Measurements from ENCODE around the gene ATP2B2. TPM values are rescaled to one million over a fixed set of nuclear protein-coding genes. Genes with fewer than 3 reads are reported as not detected.

ATP2B2 gene
- total and polyA plus RNA-seq, 2 of the 8 experiments (the other 6 are each of a cell fraction or from before 2014, with no cell fraction given) = 0.14 to 1.2 TPM

DNA sequence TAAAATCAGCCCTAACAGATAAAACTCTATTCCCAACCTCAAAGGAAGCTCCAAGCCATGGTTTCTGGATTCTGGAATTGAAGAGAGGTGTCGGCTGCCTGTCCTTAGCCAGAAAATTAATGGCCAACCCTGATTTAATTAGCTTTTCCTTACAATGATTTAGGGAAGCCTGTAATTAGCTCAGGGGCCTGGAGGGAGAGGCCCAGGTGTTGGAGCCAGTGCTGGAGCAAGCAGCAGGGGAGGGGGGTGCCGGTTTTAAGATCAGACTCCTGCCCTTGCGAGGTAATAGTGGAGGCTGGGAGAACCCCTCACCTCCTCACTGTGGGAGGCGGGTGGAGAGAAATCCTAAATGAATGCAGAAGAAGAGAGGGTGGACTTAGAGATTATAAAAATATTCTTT is 14.7 kb upstream of the ATP2B2 start:
- H3K18ac ChIP-seq (ENCODE audit: extremely low read depth, low read length) = no peak overlapping the region
- TF ChIP-seq EGR1 (IDR thresholded peaks at IDR 0.05; ENCODE audit: borderline replicate concordance, low read depth, low read length) = no peak
- no peak for TF ChIP-seq TEAD4 (IDR thresholded peaks at IDR 0.05; ENCODE audit: low read depth, low read length)
- TF ChIP-seq EZH2 (IDR thresholded peaks at IDR 0.05; ENCODE audit: low read depth, low read length, severe bottlenecking) = no peak

More for the DNA sequence above, 14.7 kb upstream of the ATP2B2 start:
- Histone ChIP-seq H2BK20ac (ENCODE audit: low read length) (no peak overlapping the region), H3K4me2 (ENCODE audit: insufficient read depth in 1 of 2, low read depth in 2 of 2, low read length in 2 of 2) (no peak overlapping the region), H4K5ac (ENCODE audit: insufficient read length, low read depth, low read length) (no peak overlapping the region), H2BK5ac (ENCODE audit: low read depth, low read length) (no peak overlapping the region), H3K9ac (replicated peaks in 1 of 4; ENCODE audit: extremely low read depth in 1 of 4, low read depth in 3 of 4, low read length in 3 of 4) (no peak overlapping the region), H3K27ac (ENCODE audit: low read depth, low read length) (no peak overlapping the region), H2AK5ac (ENCODE audit: low read depth, low read length) (no peak overlapping the region), H3K27me3 (replicated peaks in 1 of 4; ENCODE audit: control insufficient read depth in 3 of 4, extremely low read depth in 1 of 4, insufficient read depth in 3 of 4, low read length in 3 of 4) (no peaks in the 10 kb centered on the region; a peak in 1 of 7 replicates), H3K79me2 (ENCODE audit: control insufficient read depth in 1 of 2, insufficient read depth in 2 of 2, low read length in 2 of 2) (no peaks in the 10 kb centered on the region), H3K4me1 (replicated peaks in 1 of 4; ENCODE audit: control insufficient read depth in 3 of 4, insufficient read depth in 4 of 4, low read length in 3 of 4) (no peaks in the 10 kb centered on the region; a peak in 1 of 7 replicates), H3K4me3 (ENCODE audit: extremely low read depth in 1 of 4, insufficient read depth in 2 of 4, low read depth in 3 of 4, low read length in 4 of 4) (no peak overlapping the region), H3K23ac (ENCODE audit: insufficient read length) (no peak overlapping the region), H2BK12ac (ENCODE audit: low read depth, low read length) (no peak overlapping the region), H4K8ac (ENCODE audit: extremely low read depth, insufficient read depth, low read length) (no peak overlapping the region), H3K9me3 (ENCODE audit: insufficient read depth in 2 of 2, low read depth in 1 of 2, low read length in 1 of 2) (no peaks in the 10 kb centered on the region), H4K20me1 (replicated peaks in 1 of 2; ENCODE audit: control insufficient read depth in 1 of 2, insufficient read depth in 2 of 2, low read length in 2 of 2) (no peaks in the 10 kb centered on the region), H3K4ac (replicated peaks; ENCODE audit: insufficient read length, low read depth, low read length) (no peak overlapping the region), H3K23me2 (ENCODE audit: low read depth, low read length) (no peaks in the 10 kb centered on the region), H2BK15ac (ENCODE audit: low read length) (no peak overlapping the region), H3K79me1 (ENCODE audit: low read depth, low read length) (no peaks in the 10 kb centered on the region), H3K14ac (ENCODE audit: insufficient read length) (no peak overlapping the region), H3K36me3 (ENCODE audit: control insufficient read depth in 2 of 4, insufficient read depth in 4 of 4, low read length in 3 of 4) (no peaks in the 10 kb centered on the region), H3K56ac (replicated peaks; ENCODE audit: insufficient read length, low read depth, low read length) (no peak overlapping the region), H2AFZ (ENCODE audit: low read length) (no peak overlapping the region), H2BK120ac (replicated peaks; ENCODE audit: low read depth, low read length) (no peak overlapping the region), H4K91ac (replicated peaks; ENCODE audit: insufficient read length, low read length) (no peak overlapping the region)
- 92% methylated on average over 4 of the region's 4 CpGs; no CpG with 5 or more reads in 1 of the 2 experiments for WGBS, 2 experiments (ENCODE audit: extremely low coverage in 1 of 2, insufficient coverage in 1 of 2, insufficient read length in 1 of 2, insufficient replicate concordance in 2 of 2, low coverage in 1 of 2, low lambda C conversion rate in 2 of 2, missing lambda C conversion rate in 1 of 2)
- FAIRE-seq = no peak
- ChIA-PET CTCF (ENCODE audit: partially characterized antibody) (interaction anchor here (0.5 to 1.8 kb wide), 5 partner anchors 38 to 218 kb away, joined by 3 to 4 read pairs (median 3); no protein-coding TSS in a partner anchor), POLR2A (ENCODE audit: partially characterized antibody) (no interaction called here)
- DNase-seq (ENCODE audit: low read depth in 1 of 2, low spot score in 2 of 2) = no peak

Data from H1 (cell line).